Neural progenitor cell (in vitro differentiated cells): Measurements from ENCODE around the gene AUTS2. TPM values are rescaled to one million over a fixed set of nuclear protein-coding genes. Genes with fewer than 3 reads are reported as not detected.
A peak's percentile ranks its signal among the peaks of the same experiment; 100 is the strongest.

Experiments
- DNase-seq: peaks from one replicate; pipeline ENCODE4 v3.0.0-alpha.2; 2016; ENCODE audit warnings: low spot score
- H2AFZ ChIP-seq: fragments of 200-600 bp; sonication (generic); replicated peaks from 2 replicates; pipeline ENCODE4 v1.6.1; 2016; ENCODE audit warnings: antibody characterized with exemption
- H3F3A ChIP-seq: fragments of 200-600 bp; sonication (generic); 2 replicates; pipeline ENCODE4 v1.6.1; 2016; ENCODE audit warnings: antibody characterized with exemption, low read depth
- H3K27ac ChIP-seq: fragments of 200-600 bp; sonication (generic); 2 replicates; pipeline ENCODE4 v1.5.1; 2016; ENCODE audit warnings: mild to moderate bottlenecking
- H3K27me3 ChIP-seq: fragments of 200-600 bp; sonication (generic); 2 replicates; pipeline ENCODE4 v1.6.1; 2016; ENCODE audit warnings: mild to moderate bottlenecking, moderate library complexity
- H3K36me3 ChIP-seq: fragments of 200-600 bp; sonication (generic); 2 replicates; pipeline ENCODE4 v1.5.1; 2016
- H3K4me1 ChIP-seq: fragments of 200-600 bp; sonication (generic); 2 replicates; pipeline ENCODE4 v1.6.1; 2016; ENCODE audit warnings: mixed run types
- H3K4me2 ChIP-seq: fragments of 200-600 bp; sonication (generic); 2 replicates; pipeline ENCODE4 v1.6.1; 2016
- H3K4me3 ChIP-seq: fragments of 200-600 bp; sonication (generic); 2 replicates; pipeline ENCODE4 v1.5.1; 2016
- H3K79me2 ChIP-seq: fragments of 200-600 bp; sonication (generic); 2 replicates; pipeline ENCODE4 v1.6.1; 2016; ENCODE audit warnings: low read depth
- H3K9ac ChIP-seq: fragments of 200-600 bp; sonication (generic); 2 replicates; pipeline ENCODE4 v1.6.1; 2016
- H3K9me3 ChIP-seq: fragments of 200-600 bp; sonication (generic); 2 replicates; pipeline ENCODE4 v1.5.1; 2016; ENCODE audit warnings: low read depth
- H4K20me1 ChIP-seq: fragments of 200-600 bp; sonication (generic); 2 replicates; pipeline ENCODE4 v1.6.1; 2016; ENCODE audit warnings: low read depth
- H3K27ac Mint-ChIP-seq: 3 replicates; pipeline ENCODE4 v1.8.0; 2021; ENCODE audit warnings: mixed read lengths
- H3K27me3 Mint-ChIP-seq: 2 replicates; pipeline ENCODE4 v1.8.0; 2022; ENCODE audit warnings: low read depth, mild to moderate bottlenecking, inconsistent platforms, moderate library complexity, mixed read lengths; ENCODE audit not compliant: insufficient read depth
- H3K36me3 Mint-ChIP-seq: 3 replicates; pipeline ENCODE4 v1.8.0; 2021; ENCODE audit warnings: mixed read lengths
- H3K4me1 Mint-ChIP-seq: 3 replicates; pipeline ENCODE4 v1.8.0; 2021; ENCODE audit warnings: mixed read lengths
- H3K4me3 Mint-ChIP-seq: 3 replicates; pipeline ENCODE4 v1.8.0; 2021; ENCODE audit warnings: mild to moderate bottlenecking, moderate library complexity, mixed read lengths
- H3K9me3 Mint-ChIP-seq: 3 replicates; pipeline ENCODE4 v1.8.0; 2020; ENCODE audit warnings: mixed read lengths
- EZH2 ChIP-seq: fragments of 200-600 bp; sonication (generic); IDR thresholded peaks from 2 replicates; pipeline ENCODE4 v1.6.1; 2017; ENCODE audit warnings: antibody characterized with exemption, mild to moderate bottlenecking, moderate library complexity
- EZH2phosphoT487 ChIP-seq: fragments of 200-600 bp; sonication (generic); IDR thresholded peaks from 2 replicates; pipeline ENCODE4 v1.6.1; 2017; ENCODE audit warnings: antibody characterized with exemption
- total RNA-seq: library from RNA; depleted of rRNA; stranded (reverse); fragments of >200 nt; gene quantifications from 2 replicates; pipeline ENCODE4 v1.2.3, GENCODE V29; 2015; ENCODE audit warnings: low replicate concordance
- TF ChIP-seq, protein P1 (sequence below): fragments of 200-600 bp; sonication (generic); IDR thresholded peaks from 2 replicates; pipeline ENCODE4 v1.5.1; 2017; ENCODE audit warnings: antibody characterized with exemption, mild to moderate bottlenecking

Gene AUTS2
- total RNA-seq, 1 donor from 2014 or later, result 50.0 TPM

DNA sequence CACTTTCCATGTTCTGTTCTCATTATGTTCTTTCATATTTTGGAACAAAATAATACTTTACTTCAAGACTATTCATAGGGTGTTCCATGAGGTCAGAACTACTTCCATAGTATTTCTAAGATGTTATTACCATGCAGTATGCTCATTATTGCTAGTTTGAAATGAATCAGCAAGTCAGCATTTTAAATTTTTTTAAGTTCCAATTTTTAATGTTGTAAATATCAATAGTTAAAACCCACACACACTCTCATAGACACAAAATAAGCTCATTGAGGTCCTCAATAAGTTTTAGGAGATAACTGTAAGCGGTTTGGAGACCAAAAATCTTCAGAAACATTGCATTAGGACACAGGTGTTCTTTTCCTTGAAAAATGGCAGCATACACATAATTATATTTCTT, 550.7 kb downstream of the AUTS2 start:
- Histone ChIP-seq H4K20me1 (no peaks in the 10 kb centered on the region), H3K27ac (no peak overlapping the region), H3K4me1 (peaks cover 13% of the 10 kb centered on the region), H3F3A (no peaks in the 10 kb centered on the region), H2AFZ (no peak overlapping the region), H3K27me3 (no peaks in the 10 kb centered on the region), H3K9ac (no peak overlapping the region), H3K36me3 (no peaks in the 10 kb centered on the region), H3K79me2 (no peaks in the 10 kb centered on the region), H3K4me3 (no peak overlapping the region), H3K9me3 (no peaks in the 10 kb centered on the region), H3K4me2 (no peak overlapping the region)
- H3K27me3 Mint-ChIP-seq, result no peaks in the 10 kb centered on the region
- no peak overlapping the region for H3K4me3 Mint-ChIP-seq
- TF ChIP-seq, protein P1, sequence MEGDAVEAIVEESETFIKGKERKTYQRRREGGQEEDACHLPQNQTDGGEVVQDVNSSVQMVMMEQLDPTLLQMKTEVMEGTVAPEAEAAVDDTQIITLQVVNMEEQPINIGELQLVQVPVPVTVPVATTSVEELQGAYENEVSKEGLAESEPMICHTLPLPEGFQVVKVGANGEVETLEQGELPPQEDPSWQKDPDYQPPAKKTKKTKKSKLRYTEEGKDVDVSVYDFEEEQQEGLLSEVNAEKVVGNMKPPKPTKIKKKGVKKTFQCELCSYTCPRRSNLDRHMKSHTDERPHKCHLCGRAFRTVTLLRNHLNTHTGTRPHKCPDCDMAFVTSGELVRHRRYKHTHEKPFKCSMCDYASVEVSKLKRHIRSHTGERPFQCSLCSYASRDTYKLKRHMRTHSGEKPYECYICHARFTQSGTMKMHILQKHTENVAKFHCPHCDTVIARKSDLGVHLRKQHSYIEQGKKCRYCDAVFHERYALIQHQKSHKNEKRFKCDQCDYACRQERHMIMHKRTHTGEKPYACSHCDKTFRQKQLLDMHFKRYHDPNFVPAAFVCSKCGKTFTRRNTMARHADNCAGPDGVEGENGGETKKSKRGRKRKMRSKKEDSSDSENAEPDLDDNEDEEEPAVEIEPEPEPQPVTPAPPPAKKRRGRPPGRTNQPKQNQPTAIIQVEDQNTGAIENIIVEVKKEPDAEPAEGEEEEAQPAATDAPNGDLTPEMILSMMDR, result no peak
- TF ChIP-seq EZH2, result no peak
- no peak for TF ChIP-seq EZH2phosphoT487
- no peak for DNase-seq
- H3K4me1 Mint-ChIP-seq, result peaks cover 6% of the 10 kb centered on the region
- H3K9me3 Mint-ChIP-seq, result peaks cover 6% of the 10 kb centered on the region
- H3K36me3 Mint-ChIP-seq, result peaks cover 3% of the 10 kb centered on the region
- H3K27ac Mint-ChIP-seq, result no peak overlapping the region

DNA sequence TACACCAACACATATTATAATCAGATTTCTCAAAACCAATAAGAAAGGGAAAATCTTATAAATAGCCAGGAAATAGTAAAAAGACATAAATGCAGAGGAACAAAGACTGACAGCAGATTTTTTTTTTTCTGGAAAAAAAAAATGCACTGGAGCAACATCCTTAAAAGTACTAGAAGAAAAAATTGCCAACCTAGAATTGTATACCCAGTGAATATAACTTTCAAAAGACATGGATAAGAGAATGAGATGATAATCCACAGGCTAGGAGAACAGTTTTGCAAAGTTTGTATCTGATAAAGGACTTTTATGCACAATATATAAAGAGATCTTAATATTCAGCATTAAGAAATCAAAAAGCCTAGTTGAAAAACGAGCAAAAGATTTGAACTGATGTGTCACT, 554.0 kb downstream of the AUTS2 start:
- Mint-ChIP-seq H3K27ac (no peak overlapping the region), H3K9me3 (peaks cover 12% of the 10 kb centered on the region), H3K36me3 (peaks cover 3% of the 10 kb centered on the region), H3K4me1 (peaks cover 12% of the 10 kb centered on the region), H3K4me3 (no peak overlapping the region), H3K27me3 (peaks cover 2% of the 10 kb centered on the region)
- H3K9ac ChIP-seq, result no peak overlapping the region
- peaks cover 15% of the 10 kb centered on the region for H3K4me1 ChIP-seq
- no peaks in the 10 kb centered on the region for H3K27me3 ChIP-seq
- H3K36me3 ChIP-seq, result no peaks in the 10 kb centered on the region
- no peaks in the 10 kb centered on the region for H3K79me2 ChIP-seq
- H3K4me2 ChIP-seq, result no peak overlapping the region
- H4K20me1 ChIP-seq, result no peaks in the 10 kb centered on the region
- no peak for TF ChIP-seq EZH2phosphoT487
- no peak for TF ChIP-seq EZH2
- no peak overlapping the region for H3K27ac ChIP-seq
- no peak overlapping the region for H3K4me3 ChIP-seq
- H3F3A ChIP-seq, result peaks cover 8% of the 10 kb centered on the region
- H2AFZ ChIP-seq, result no peak overlapping the region
- no peak for DNase-seq
- no peaks in the 10 kb centered on the region for H3K9me3 ChIP-seq

GRCh38 chr7:70153933-70154332, 555.7 kb downstream of the AUTS2 start:
- no peak overlapping the region for H2AFZ ChIP-seq
- H3K27me3 Mint-ChIP-seq, result peaks cover 4% of the 10 kb centered on the region
- H3K4me1 Mint-ChIP-seq, result peaks cover 12% of the 10 kb centered on the region
- H3F3A ChIP-seq, result peaks cover 8% of the 10 kb centered on the region
- no peaks in the 10 kb centered on the region for H3K9me3 ChIP-seq
- H3K79me2 ChIP-seq, result no peaks in the 10 kb centered on the region
- peaks cover 3% of the 10 kb centered on the region for H3K36me3 Mint-ChIP-seq
- DNase-seq, result no peak
- no peak overlapping the region for H3K27ac Mint-ChIP-seq
- peaks cover 12% of the 10 kb centered on the region for H3K9me3 Mint-ChIP-seq
- no peaks in the 10 kb centered on the region for H3K27me3 ChIP-seq
- H3K4me1 ChIP-seq, result peaks cover 15% of the 10 kb centered on the region
- H3K4me3 ChIP-seq, result no peak overlapping the region
- no peak overlapping the region for H3K9ac ChIP-seq
- no peaks in the 10 kb centered on the region for H4K20me1 ChIP-seq
- H3K4me3 Mint-ChIP-seq, result no peak overlapping the region
- H3K27ac ChIP-seq, result no peak overlapping the region
- H3K36me3 ChIP-seq, result no peaks in the 10 kb centered on the region
- TF ChIP-seq, protein P1, result no peak
- TF ChIP-seq EZH2, result no peak
- TF ChIP-seq EZH2phosphoT487, result no peak
- H3K4me2 ChIP-seq, result peak overlapping the region; percentile 1

DNA sequence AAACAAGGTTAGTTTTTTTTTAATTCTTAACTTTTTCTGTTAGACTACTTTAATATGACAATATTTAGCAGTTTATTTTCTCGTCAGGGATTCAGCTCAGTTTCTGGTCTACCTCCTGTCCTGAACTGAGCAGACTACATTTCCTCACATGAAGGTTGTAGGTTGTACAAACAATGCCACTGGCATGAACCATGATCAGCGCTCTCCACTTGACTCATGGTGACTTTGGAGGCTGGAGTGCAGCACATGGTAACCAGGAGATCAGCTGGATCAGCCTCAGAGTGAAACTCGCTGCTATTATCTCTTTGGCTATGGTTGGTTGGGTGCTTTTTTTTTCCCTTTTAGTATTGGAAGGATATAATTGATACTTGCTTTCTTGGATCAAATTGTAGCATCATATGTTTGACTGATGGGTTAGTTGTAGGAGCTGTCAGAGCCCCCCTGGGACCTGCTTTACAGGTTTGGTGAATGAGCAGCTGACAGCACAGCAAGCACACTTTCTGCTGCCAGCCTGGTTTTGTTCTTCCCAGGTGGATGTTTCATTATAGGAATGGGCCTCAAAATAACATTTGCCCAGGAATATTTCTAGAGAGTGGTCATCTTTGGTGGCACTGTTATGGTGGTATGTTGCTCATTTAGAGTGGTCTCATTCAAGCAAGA, 556.4 kb downstream of the AUTS2 start:
- Histone ChIP-seq H3K27me3 (no peaks in the 10 kb centered on the region), H2AFZ (no peak overlapping the region), H3K36me3 (no peaks in the 10 kb centered on the region), H3F3A (peaks cover 8% of the 10 kb centered on the region), H3K4me1 (peaks cover 15% of the 10 kb centered on the region), H3K9me3 (no peaks in the 10 kb centered on the region), H3K4me2 (no peak overlapping the region), H3K79me2 (no peaks in the 10 kb centered on the region), H4K20me1 (no peaks in the 10 kb centered on the region), H3K4me3 (no peak overlapping the region), H3K27ac (no peak overlapping the region), H3K9ac (no peak overlapping the region)
- H3K4me3 Mint-ChIP-seq, result no peak overlapping the region
- H3K36me3 Mint-ChIP-seq, result peaks cover 3% of the 10 kb centered on the region
- TF ChIP-seq, protein P1, result no peak
- TF ChIP-seq EZH2phosphoT487, result no peak
- no peak for TF ChIP-seq EZH2
- peaks cover 12% of the 10 kb centered on the region for H3K9me3 Mint-ChIP-seq
- peaks cover 12% of the 10 kb centered on the region for H3K4me1 Mint-ChIP-seq
- H3K27ac Mint-ChIP-seq, result peak overlapping the region; percentile 54
- H3K27me3 Mint-ChIP-seq, result peaks cover 4% of the 10 kb centered on the region
- DNase-seq, result no peak
